OCI-LY7 (cell line): ENCODE measurements around the gene RAB3IP. TPM values are rescaled to one million over a fixed set of nuclear protein-coding genes. Genes with fewer than 3 reads are reported as not detected.
"Not testable (repeated sequence)": the region's sequence is repeated elsewhere in the genome, so short reads cannot be mapped to it uniquely, and the experiment has no call there.

Experiments
- BruUV-seq: library from RNA; stranded (reverse); fragments of 400-500 nt; replicated peaks from 2 replicates; lab custom pipeline; 2021; lab: Mats Ljungman, UMichigan
- CTCF ChIA-PET: fragments of 300-600 bp; sonication (Branson Sonifier 250); formaldehyde crosslinking; loops from one replicate; lab custom pipeline; 2022; ENCODE audit warnings: antibody characterized with exemption; ENCODE audit not compliant: unreplicated experiment; lab: Charles Lee
- POLR2A ChIA-PET: fragments of 300-600 bp; sonication (Branson Sonifier 250); formaldehyde crosslinking; loops from one replicate; lab custom pipeline; 2022; ENCODE audit warnings: antibody characterized with exemption; lab: Charles Lee
- DNase-seq: peaks from one replicate; pipeline ENCODE4 v3.0.0-alpha.2; 2015; ENCODE audit warnings: low spot score
- H2AFZ ChIP-seq: fragments of 200-600 bp; sonication (generic), shearing (Covaris generic); 2 replicates; pipeline ENCODE4 v1.6.1; 2014; ENCODE audit warnings: mild to moderate bottlenecking, antibody characterized with exemption, low read length, moderate library complexity
- H3K27ac ChIP-seq: fragments of 200-600 bp; sonication (generic); 2 replicates; pipeline ENCODE4 v1.5.1; 2014; ENCODE audit warnings: mixed run types, low read depth, mild to moderate bottlenecking, moderate library complexity, low read length, inconsistent platforms; ENCODE audit not compliant: poor library complexity, severe bottlenecking
- H3K36me3 ChIP-seq: fragments of 200-600 bp; sonication (generic); 2 replicates; pipeline ENCODE4 v1.6.1; 2014; ENCODE audit warnings: mild to moderate bottlenecking, antibody characterized with exemption, low read length, moderate library complexity, mixed read lengths; ENCODE audit not compliant: insufficient read depth
- H3K4me1 ChIP-seq: fragments of 200-600 bp; sonication (generic); 2 replicates; pipeline ENCODE4 v1.5.1; 2014; ENCODE audit warnings: mild to moderate bottlenecking, low read length; ENCODE audit not compliant: insufficient read depth, poor library complexity, severe bottlenecking
- H3K4me2 ChIP-seq: fragments of 200-600 bp; sonication (generic); 2 replicates; pipeline ENCODE4 v1.6.1; 2014; ENCODE audit warnings: mild to moderate bottlenecking, low read length
- H3K4me3 ChIP-seq: fragments of 200-600 bp; sonication (generic); 2 replicates; pipeline ENCODE4 v1.5.1; 2014; ENCODE audit warnings: mild to moderate bottlenecking, low read depth, low read length; ENCODE audit not compliant: poor library complexity, severe bottlenecking
- H3K79me2 ChIP-seq: fragments of 200-600 bp; sonication (generic); 2 replicates; pipeline ENCODE4 v1.6.1; 2016; ENCODE audit warnings: low read depth, mild to moderate bottlenecking, low read length, moderate library complexity, mixed read lengths; ENCODE audit not compliant: insufficient read depth
- H3K9me2 ChIP-seq: fragments of 200-600 bp; sonication (generic); 2 replicates; pipeline ENCODE4 v1.6.1; 2016; ENCODE audit warnings: mild to moderate bottlenecking, low read length, mixed read lengths; ENCODE audit not compliant: insufficient read depth
- H3K9me3 ChIP-seq: fragments of 200-600 bp; sonication (generic); 2 replicates; pipeline ENCODE4 v1.6.1; 2014; ENCODE audit warnings: mild to moderate bottlenecking, mixed run types, low read length, mixed read lengths
- H4K20me1 ChIP-seq: fragments of 200-600 bp; sonication (generic); 2 replicates; pipeline ENCODE4 v1.6.1; 2014; ENCODE audit warnings: mild to moderate bottlenecking, antibody characterized with exemption, low read length, moderate library complexity, mixed read lengths; ENCODE audit not compliant: insufficient read depth
- EZH2phosphoT487 ChIP-seq: fragments of 200-600 bp; sonication (generic); IDR thresholded peaks from 2 replicates; pipeline ENCODE4 v1.6.1; 2018; ENCODE audit warnings: low read depth, borderline replicate concordance, mild to moderate bottlenecking, mixed run types, antibody characterized with exemption, low read length, moderate library complexity, mixed read lengths
- intact Hi-C: fragments of 100-400 bp; cut with micrococcal nuclease; formaldehyde crosslinking; loops from one replicate; pipeline ENCODE4 v1.10.0; 2022; ENCODE audit not compliant: unreplicated experiment
- total RNA-seq, 2 experiments: library from RNA; depleted of rRNA in 1 of 2; stranded (reverse); fragments of >200 nt in 1 of 2; shearing (Covaris generic) in 1 of 2; gene quantifications; 2 replicates each; pipeline ENCODE4 v1.2.3, GENCODE V29; 2014 to 2022
- TF ChIP-seq, protein P1 (sequence below): fragments of 200-600 bp; sonication (generic); conservative IDR thresholded peaks from 2 replicates; pipeline ENCODE4 v1.5.1; 2014; ENCODE audit warnings: mild to moderate bottlenecking, antibody characterized with exemption, low read length, moderate library complexity, mixed read lengths

RAB3IP gene
- total RNA-seq, 2 experiments from 2014 or later = 49.0 to 60.6 TPM

DNA sequence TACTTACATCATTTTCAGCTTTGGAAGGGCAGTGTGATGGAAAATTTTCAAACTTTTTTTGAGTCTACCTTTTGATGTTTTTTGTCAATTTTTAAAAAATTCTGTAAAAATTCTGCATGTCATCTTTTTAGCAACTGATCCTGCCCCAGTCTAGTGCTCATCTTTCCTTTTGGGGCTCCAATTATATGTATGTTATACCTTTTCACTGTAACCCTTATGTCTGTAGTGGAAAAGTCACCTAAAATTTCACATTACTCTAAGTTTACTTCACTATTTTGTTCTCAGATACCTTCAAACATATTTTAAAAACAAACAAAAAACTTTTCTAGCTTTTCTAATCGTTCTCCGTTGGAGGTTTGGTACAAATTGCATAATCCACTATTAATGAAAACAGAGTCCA lies 53.9 kb downstream of the RAB3IP start:
- H3K9me2 ChIP-seq = no peaks in the 10 kb centered on the region
- no peak for DNase-seq
- no peaks in the 10 kb centered on the region for H3K79me2 ChIP-seq
- no peak overlapping the region for H3K4me2 ChIP-seq
- ChIA-PET CTCF (interaction anchor here (0.5 kb wide), 1 partner anchor 226 kb away, joined by 3 read pairs; no protein-coding TSS in a partner anchor), POLR2A (interaction anchor here (0.7 to 2.2 kb wide), 5 partner anchors 13 to 798 kb away, joined by 3 to 10 read pairs (median 5); no protein-coding TSS in a partner anchor)
- intact Hi-C loops = no loop called here
- H3K4me1 ChIP-seq = no peaks in the 10 kb centered on the region
- H3K9me3 ChIP-seq = no peaks in the 10 kb centered on the region
- no peak overlapping the region for H2AFZ ChIP-seq
- no peaks in the 10 kb centered on the region for H4K20me1 ChIP-seq
- H3K36me3 ChIP-seq = peaks cover 36% of the 10 kb centered on the region
- no peak overlapping the region for H3K27ac ChIP-seq
- TF ChIP-seq, protein P1, sequence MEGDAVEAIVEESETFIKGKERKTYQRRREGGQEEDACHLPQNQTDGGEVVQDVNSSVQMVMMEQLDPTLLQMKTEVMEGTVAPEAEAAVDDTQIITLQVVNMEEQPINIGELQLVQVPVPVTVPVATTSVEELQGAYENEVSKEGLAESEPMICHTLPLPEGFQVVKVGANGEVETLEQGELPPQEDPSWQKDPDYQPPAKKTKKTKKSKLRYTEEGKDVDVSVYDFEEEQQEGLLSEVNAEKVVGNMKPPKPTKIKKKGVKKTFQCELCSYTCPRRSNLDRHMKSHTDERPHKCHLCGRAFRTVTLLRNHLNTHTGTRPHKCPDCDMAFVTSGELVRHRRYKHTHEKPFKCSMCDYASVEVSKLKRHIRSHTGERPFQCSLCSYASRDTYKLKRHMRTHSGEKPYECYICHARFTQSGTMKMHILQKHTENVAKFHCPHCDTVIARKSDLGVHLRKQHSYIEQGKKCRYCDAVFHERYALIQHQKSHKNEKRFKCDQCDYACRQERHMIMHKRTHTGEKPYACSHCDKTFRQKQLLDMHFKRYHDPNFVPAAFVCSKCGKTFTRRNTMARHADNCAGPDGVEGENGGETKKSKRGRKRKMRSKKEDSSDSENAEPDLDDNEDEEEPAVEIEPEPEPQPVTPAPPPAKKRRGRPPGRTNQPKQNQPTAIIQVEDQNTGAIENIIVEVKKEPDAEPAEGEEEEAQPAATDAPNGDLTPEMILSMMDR = no peak
- no peak for TF ChIP-seq EZH2phosphoT487
- BruUV-seq = no TSS peak
- H3K4me3 ChIP-seq = no peak overlapping the region

GRCh38 chr12:69807101-69807897 lies 68.6 kb downstream of the RAB3IP start:
- intact Hi-C loops, H3K27ac ChIP-seq, H3K9me2 ChIP-seq, H3K4me3 ChIP-seq, H3K9me3 ChIP-seq, H4K20me1 ChIP-seq, H3K4me2 ChIP-seq, POLR2A ChIA-PET, H3K79me2 ChIP-seq, H2AFZ ChIP-seq, DNase-seq, H3K4me1 ChIP-seq, BruUV-seq, CTCF ChIA-PET: not testable (repeated sequence)
- H3K36me3 ChIP-seq = peaks cover 13% of the 10 kb centered on the region

DNA sequence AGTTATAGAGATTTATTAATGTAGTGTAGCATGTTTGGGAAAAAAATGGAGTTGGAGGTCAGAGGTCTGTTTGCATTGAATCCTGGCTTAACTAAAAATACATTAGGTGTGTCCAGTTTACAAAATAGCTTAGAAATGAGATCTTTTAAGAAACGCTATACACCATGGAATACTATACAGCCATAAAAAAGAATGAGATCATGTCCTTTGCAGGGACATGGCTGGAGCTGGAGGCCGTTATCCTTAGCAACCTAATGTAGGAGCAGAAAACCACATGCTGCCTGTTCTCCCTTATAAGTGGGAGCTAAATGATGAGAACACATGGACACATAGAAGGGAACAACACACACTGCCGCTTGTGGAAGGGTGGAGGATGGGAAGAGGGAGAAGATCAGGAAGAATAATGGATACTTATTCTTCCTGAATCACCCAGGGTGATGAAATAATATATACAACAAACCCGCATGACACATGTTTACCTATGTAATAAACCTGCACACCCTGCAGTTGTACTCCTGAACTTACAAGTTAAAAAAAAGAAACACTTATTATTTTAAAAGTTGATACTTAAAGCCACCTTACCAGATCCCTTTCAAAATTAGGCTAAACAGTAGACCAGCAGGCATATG lies 72.3 kb downstream of the RAB3IP start:
- Histone ChIP-seq H4K20me1 (no peaks in the 10 kb centered on the region), H3K9me2 (no peaks in the 10 kb centered on the region), H3K9me3 (peaks cover 6% of the 10 kb centered on the region; the same call in 1 of the 2 replicates), H3K79me2 (no peaks in the 10 kb centered on the region), H3K27ac (no peak overlapping the region), H2AFZ (no peak overlapping the region), H3K36me3 (peaks cover 19% of the 10 kb centered on the region), H3K4me1 (no peaks in the 10 kb centered on the region), H3K4me3 (no peak overlapping the region), H3K4me2 (no peak overlapping the region)
- BruUV-seq = no TSS peak
- POLR2A ChIA-PET = no interaction called here
- CTCF ChIA-PET = no interaction called here
- no peak for DNase-seq
- intact Hi-C loops = no loop called here
- TF ChIP-seq EZH2phosphoT487 = no peak
- TF ChIP-seq, protein P1 = no peak
